GM12878 (cell line): ENCODE data around the gene ABHD17C. TPM values are rescaled to one million over a fixed set of nuclear protein-coding genes. Genes with fewer than 3 reads are reported as not detected.

Experiments
- ATAC-seq: fragments of 200-7000 bp; cut with Tn5 transposase; 3 replicates; pipeline ENCODE4 v1.9.1; 2020; ENCODE audit warnings: mild to moderate bottlenecking, moderate library complexity
- BruUV-seq: library from RNA; stranded (reverse); fragments of 400-500 nt; replicated peaks from 2 replicates; lab custom pipeline; 2021; lab: Mats Ljungman, UMichigan
- CTCF ChIA-PET: fragments of 300-600 bp; sonication (Branson Sonifier 250); formaldehyde crosslinking; extraction: SDS; loops from one replicate; lab custom pipeline; 2021; ENCODE audit warnings: inconsistent platforms; lab: Yijun Ruan, JAX
- POLR2A ChIA-PET: fragments of 350-600 bp; formaldehyde crosslinking; extraction: SDS; loops from one replicate; lab custom pipeline; 2021; ENCODE audit warnings: inconsistent platforms; lab: Charles Lee
- RAD21 ChIA-PET: fragments of 300-600 bp; sonication (Branson Sonifier 250); formaldehyde crosslinking; loops from one replicate; lab custom pipeline; 2023; ENCODE audit warnings: antibody characterized with exemption; ENCODE audit not compliant: unreplicated experiment; lab: Charles Lee
- SMC1A ChIA-PET: fragments of 300-600 bp; sonication (Branson Sonifier 250); formaldehyde crosslinking; loops from one replicate; lab custom pipeline; 2023; ENCODE audit not compliant: unreplicated experiment, uncharacterized antibody; lab: Charles Lee
- DNase-seq: peaks from one replicate; pipeline ENCODE4 v3.0.0-alpha.2; 2011; ENCODE audit warnings: low read depth, low spot score
- FAIRE-seq: peaks from 3 replicates; lab custom pipeline; 2011; peaks lifted over from hg19 to GRCh38; lab: Jason Lieb, UNC
- H2AFZ ChIP-seq: 2 replicates; pipeline ENCODE4 v1.6.0; 2011; ENCODE audit warnings: low read depth, low read length, control low read depth; ENCODE audit not compliant: control insufficient read depth
- H3K27ac ChIP-seq: 2 replicates; pipeline ENCODE4 v1.5.1; 2011; ENCODE audit warnings: control low read depth; ENCODE audit not compliant: control insufficient read depth, insufficient read depth
- H3K27me3 ChIP-seq, 2 experiments: replicated peaks in 1 of 2; 2 replicates each; pipeline versions ENCODE4 v1.6.0 to v1.6.1; 2011; ENCODE audit warnings: low read length in 1 of 2; ENCODE audit not compliant: control insufficient read depth in 2 of 2, insufficient read depth in 2 of 2
- H3K36me3 ChIP-seq, 2 experiments: 2 replicates each; pipeline ENCODE4 v1.5.1; 2011; ENCODE audit warnings: low read length in 1 of 2; ENCODE audit not compliant: control insufficient read depth in 2 of 2, insufficient read depth in 2 of 2
- H3K4me1 ChIP-seq: 2 replicates; pipeline ENCODE4 v1.6.1; 2011; ENCODE audit warnings: mild to moderate bottlenecking, low read length, moderate library complexity, mixed read lengths; ENCODE audit not compliant: control insufficient read depth, insufficient read depth
- H3K4me2 ChIP-seq: 2 replicates; pipeline ENCODE4 v1.6.0; 2011; ENCODE audit warnings: control low read depth; ENCODE audit not compliant: control insufficient read depth, insufficient read depth
- H3K4me3 ChIP-seq: fragments of 200-600 bp; sonication (generic); 2 replicates; pipeline ENCODE4 v1.5.1; 2016
- H3K79me2 ChIP-seq: 2 replicates; pipeline ENCODE4 v1.6.0; 2011; ENCODE audit warnings: low read length; ENCODE audit not compliant: control insufficient read depth, insufficient read depth
- H3K9ac ChIP-seq: 2 replicates; pipeline ENCODE4 v1.8.0; 2011; ENCODE audit warnings: low read length, control low read depth, mixed read lengths; ENCODE audit not compliant: control insufficient read depth, insufficient read depth
- H3K9me3 ChIP-seq: replicated peaks from 3 replicates; pipeline ENCODE4 v1.5.1; 2011; ENCODE audit warnings: mild to moderate bottlenecking, low read length; ENCODE audit not compliant: control insufficient read depth, insufficient read depth
- H4K20me1 ChIP-seq: 2 replicates; pipeline ENCODE4 v1.6.0; 2011; ENCODE audit not compliant: control insufficient read depth, insufficient read depth
- CTCF ChIP-seq, 3 experiments: IDR thresholded peaks in 2 of 3; conservative IDR thresholded peaks in 1 of 3; 2 replicates each; pipeline ENCODE4 v1.5.1; 2011; ENCODE audit warnings: low read depth in 3 of 3, low read length in 3 of 3, mild to moderate bottlenecking in 3 of 3, control low read depth in 2 of 3, moderate library complexity in 2 of 3, inconsistent platforms in 1 of 3, mixed read lengths in 1 of 3; ENCODE audit not compliant: control insufficient read depth in 2 of 3, insufficient read depth in 1 of 3; ENCODE audit errors: extremely low read depth in 1 of 3
- DPF2 ChIP-seq: fragments of 450-650 bp; IDR thresholded peaks from 2 replicates; pipeline ENCODE4 v1.6.1; 2017; ENCODE audit warnings: mild to moderate bottlenecking
- ELK1 ChIP-seq: IDR thresholded peaks from 2 replicates; pipeline ENCODE4 v1.6.1; 2012; ENCODE audit warnings: low read depth, low read length, improper control_type of control experiment
- SUZ12 ChIP-seq: fragments of 200-600 bp; sonication (generic); IDR thresholded peaks from one replicate; pipeline ENCODE4 v1.6.1; 2018; ENCODE audit warnings: antibody characterized with exemption, mild to moderate bottlenecking; ENCODE audit not compliant: unreplicated experiment
- WGBS: methylation state at CpG from one replicate; pipeline ENCODE4 v1.1.6; 2016; ENCODE audit warnings: low lambda C conversion rate; ENCODE audit not compliant: insufficient replicate concordance, insufficient coverage; ENCODE audit errors: missing lambda C conversion rate; 5-methylcytosine and 5-hydroxymethylcytosine counted together
- in situ Hi-C: fragments of 300-500 bp; cut with MboI; formaldehyde crosslinking; loops from 9 replicates; pipeline ENCODE4 v1.14.3; 2018; ENCODE audit warnings: mixed read lengths
- intact Hi-C: fragments of 100-400 bp; cut with micrococcal nuclease; formaldehyde crosslinking; loops from one replicate; pipeline ENCODE4 v1.14.2; 2022; ENCODE audit not compliant: unreplicated experiment
- polyA plus RNA-seq, 11 experiments: library from polyadenylated mRNA; depleted of rRNA in 4 of 11; unstranded in 6 of 11; stranded (reverse) in 5 of 11; fragments of >200 nt; fragmentation: Nextera tagmentation in 4 of 11; fragmentation: Illumina TruSeq in 1 of 11; extraction: Ambion mirVana in 4 of 11; extraction: Trizol in 1 of 11; gene quantifications; 1 replicate in 1 of 11; 2 replicates in 10 of 11; pipeline versions ENCODE4 v1.2.1 to v1.2.3, GENCODE V29; 2011 to 2016; ENCODE audit warnings: inconsistent platforms in 2 of 11, missing spikeins in 2 of 11, low read depth in 1 of 11
- total RNA-seq, 4 experiments: library from RNA; depleted of rRNA in 3 of 4; stranded (reverse); fragments of >200 nt in 3 of 4; fragmentation: Illumina TruSeq in 1 of 4; extraction: Trizol in 1 of 4; gene quantifications; 2 replicates each; pipeline versions ENCODE4 v1.2.1 to v1.2.3, GENCODE V29; 2013 to 2021

ABHD17C gene
- total and polyA plus RNA-seq, 10 of the 15 experiments (the other 5 are each of a cell fraction or from before 2014, with no cell fraction given) = 0.92 to 11.4 (median 5.5) TPM

GRCh38 chr15:80673561-80674244 is 21.4 kb upstream of the ABHD17C start:
- SMC1A ChIA-PET = interaction anchor here (0.9 to 2.9 kb wide), 15 partner anchors 8 to 107 kb away, joined by 3 to 18 read pairs (median 5); partner anchors contain the start of gene ABHD17C
- WGBS = 44% methylated on average over 6 of the region's 6 CpGs
- intact Hi-C loops = no loop called here
- no peaks in the 10 kb centered on the region for H3K79me2 ChIP-seq
- no peaks in the 10 kb centered on the region; the same call in 2 of the 3 replicates for H3K9me3 ChIP-seq
- no peaks in the 10 kb centered on the region for H4K20me1 ChIP-seq
- RAD21 ChIA-PET = interaction anchor here (1.0 to 2.3 kb wide), 9 partner anchors 9 to 216 kb away, joined by 3 to 17 read pairs (median 4); partner anchors contain the start of gene ABHD17C
- BruUV-seq = no TSS peak
- POLR2A ChIA-PET = interaction anchor here (3.7 kb wide), 1 partner anchor 21 kb away, joined by 23 read pairs; the partner anchor contains the start of gene ABHD17C
- peak overlapping the region; percentile 76 for H3K27ac ChIP-seq
- no peak overlapping the region for H3K4me3 ChIP-seq
- CTCF ChIA-PET = interaction anchor here (0.6 to 4.4 kb wide), 12 partner anchors 8 to 1077 kb away, joined by 3 to 27 read pairs (median 4); partner anchors contain the start of gene ABHD17C
- no peak for TF ChIP-seq DPF2
- TF ChIP-seq SUZ12 = no peak
- no peak for TF ChIP-seq ELK1
- TF ChIP-seq CTCF (IDR thresholded peaks at IDR 0.05 in 2 of 3, conservative IDR thresholded peaks at IDR 0.05 in 1 of 3; ENCODE audit: control insufficient read depth in 2 of 3, extremely low read depth in 1 of 3, insufficient read depth in 1 of 3, low read depth in 3 of 3, low read length in 3 of 3) = peak in 2 of 3 experiments; percentile 7 to 25; a peak in 1 of 6 replicates
- TF ChIP-seq, all 136 proteins: peak for 1
- no peak for FAIRE-seq
- H3K4me2 ChIP-seq = peak overlapping the region; percentile 51; the same call in 1 of the 2 replicates
- ATAC-seq = peak; percentile 78
- H3K9ac ChIP-seq = peak overlapping the region; percentile 26; the same call in 1 of the 2 replicates
- no peak for DNase-seq
- H2AFZ ChIP-seq = peak overlapping the region; percentile 81
- H3K36me3 ChIP-seq = no peaks in the 10 kb centered on the region
- in situ Hi-C loops = no loop called here
- peaks cover 16% of the 10 kb centered on the region; the same call in 1 of the 2 replicates for H3K4me1 ChIP-seq
- H3K27me3 ChIP-seq = no peaks in the 10 kb centered on the region
